HUES48 (cell line): ENCODE data around the gene RPTOR.
"Not testable (repeated sequence)": the region's sequence is repeated elsewhere in the genome, so short reads cannot be mapped to it uniquely, and the experiment has no call there.

ENCODE experiments used
- H3K27ac ChIP-seq: one replicate; pipeline ENCODE4 v1.7.0; 2013; ENCODE audit warnings: low read depth, low read length, inconsistent platforms
- H3K27me3 ChIP-seq: 2 replicates; pipeline ENCODE4 v1.6.1; 2013; ENCODE audit warnings: mild to moderate bottlenecking, low read length; ENCODE audit not compliant: control insufficient read depth, insufficient read depth
- H3K36me3 ChIP-seq: 2 replicates; pipeline ENCODE4 v1.6.1; 2013; ENCODE audit warnings: low read length; ENCODE audit not compliant: control insufficient read depth, insufficient read depth
- H3K4me1 ChIP-seq: 2 replicates; pipeline ENCODE4 v1.6.1; 2013; ENCODE audit warnings: mild to moderate bottlenecking, low read length; ENCODE audit not compliant: control insufficient read depth, insufficient read depth
- H3K4me3 ChIP-seq: 2 replicates; pipeline ENCODE4 v1.5.1; 2013; ENCODE audit warnings: mild to moderate bottlenecking, low read depth, low read length
- H3K9ac ChIP-seq: 2 replicates; pipeline ENCODE4 v1.6.1; 2013; ENCODE audit warnings: mild to moderate bottlenecking, low read depth, low read length, moderate library complexity
- H3K9me3 ChIP-seq: 2 replicates; pipeline ENCODE4 v1.6.1; 2013; ENCODE audit warnings: low read length; ENCODE audit not compliant: control insufficient read depth, insufficient read depth

Gene RPTOR

DNA sequence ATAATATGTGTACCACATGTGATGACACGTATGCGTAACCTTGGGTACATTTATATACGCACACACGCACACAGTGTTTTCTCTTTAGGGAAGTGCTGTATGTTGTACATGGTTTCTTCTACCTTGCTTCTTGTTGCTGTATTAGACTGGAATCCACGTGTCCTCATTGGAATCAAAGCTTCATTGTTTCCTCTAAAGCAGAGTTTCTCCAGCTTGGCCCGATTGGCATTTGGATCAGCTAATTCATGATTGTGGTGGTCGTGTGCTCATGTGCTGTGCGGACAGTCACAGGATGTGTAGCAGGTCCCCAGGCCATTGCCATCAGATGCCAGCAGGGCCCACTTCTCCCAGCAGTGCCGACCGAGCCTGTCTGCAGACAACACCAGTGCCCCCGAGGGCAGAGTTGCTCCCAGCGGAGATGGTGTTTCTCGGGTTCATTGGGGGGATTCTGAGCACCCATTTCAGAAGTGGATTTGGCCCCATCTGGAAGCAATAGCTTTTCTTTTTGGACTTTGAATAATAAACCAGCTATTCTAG, 148.4 kb downstream of the RPTOR start:
- no peak overlapping the region for H3K4me3 ChIP-seq
- H3K36me3 ChIP-seq: no peaks in the 10 kb centered on the region
- H3K9ac ChIP-seq: no peak overlapping the region
- no peak overlapping the region for H3K27ac ChIP-seq
- H3K27me3 ChIP-seq: no peaks in the 10 kb centered on the region
- no peaks in the 10 kb centered on the region for H3K9me3 ChIP-seq
- H3K4me1 ChIP-seq: peaks cover 19% of the 10 kb centered on the region

DNA sequence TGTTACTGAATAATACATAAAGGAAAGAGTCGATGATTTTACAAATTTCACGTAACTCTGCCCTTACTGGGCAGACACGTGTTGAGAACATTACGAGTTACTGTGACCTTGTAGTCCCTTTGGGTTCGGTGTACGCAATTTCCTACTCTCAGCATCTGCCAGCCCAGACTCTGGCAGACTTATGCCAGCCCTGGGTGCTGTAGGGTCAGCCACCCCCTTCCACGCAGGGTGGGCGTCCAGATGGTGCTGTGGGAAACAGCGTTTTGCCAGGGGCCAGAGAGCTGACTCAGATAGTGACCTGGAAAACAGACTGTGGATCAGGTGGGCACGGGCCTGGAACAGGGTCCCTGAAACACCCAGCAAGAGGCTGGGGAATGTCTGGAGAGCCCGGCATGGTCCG, 148.9 kb downstream of the RPTOR start:
- no peaks in the 10 kb centered on the region for H3K9me3 ChIP-seq
- no peaks in the 10 kb centered on the region for H3K36me3 ChIP-seq
- no peak overlapping the region for H3K27ac ChIP-seq
- H3K4me1 ChIP-seq: peaks cover 22% of the 10 kb centered on the region
- H3K4me3 ChIP-seq: no peak overlapping the region
- H3K9ac ChIP-seq: no peak overlapping the region
- no peaks in the 10 kb centered on the region for H3K27me3 ChIP-seq

DNA sequence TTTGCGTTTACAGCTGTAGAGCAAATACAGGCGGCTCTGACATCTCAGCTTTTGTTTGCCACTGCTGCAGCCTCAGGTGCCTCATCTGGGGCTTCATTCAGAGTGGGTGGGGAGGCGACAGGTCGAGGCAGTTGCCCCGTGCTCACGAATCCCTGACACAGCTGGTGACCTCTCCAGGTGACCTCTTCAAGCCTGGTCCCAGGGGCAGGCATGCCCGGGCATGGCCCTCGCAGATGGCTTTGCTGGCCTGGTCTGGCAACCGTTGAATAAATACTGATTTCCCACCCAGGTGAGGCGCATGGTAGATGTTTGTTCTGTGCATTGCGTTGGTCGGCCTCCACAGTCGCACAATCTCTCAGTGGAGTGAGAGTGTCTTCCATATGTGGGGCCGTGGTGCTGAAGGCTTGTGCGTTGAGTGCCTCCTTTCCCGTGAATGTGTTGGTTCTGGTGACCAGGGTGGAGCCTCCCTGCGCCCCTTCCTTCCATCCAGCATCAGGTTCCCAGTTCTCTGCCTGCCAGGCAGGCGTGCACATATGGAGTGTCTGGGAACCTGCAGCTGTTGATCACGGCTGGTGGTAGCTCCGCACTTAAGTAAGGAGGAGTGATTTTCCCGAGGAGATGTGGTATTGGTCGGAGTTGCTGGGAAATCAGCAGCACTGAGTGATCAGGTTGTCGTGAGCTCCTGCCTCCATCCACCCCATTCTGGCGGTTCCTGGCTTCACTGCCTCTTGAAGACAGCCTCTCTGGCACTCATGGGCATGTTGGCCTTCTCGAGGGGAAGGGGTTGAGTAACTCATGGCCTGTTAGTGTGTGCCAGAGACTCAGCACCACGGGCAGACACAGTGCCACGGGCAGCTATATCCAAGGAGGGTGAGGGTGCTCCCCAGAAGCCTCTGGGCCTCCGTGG, 149.7 kb downstream of the RPTOR start:
- Histone ChIP-seq H3K4me3 (no peak overlapping the region), H3K27me3 (no peaks in the 10 kb centered on the region), H3K27ac (no peak overlapping the region), H3K36me3 (no peaks in the 10 kb centered on the region), H3K4me1 (peaks cover 18% of the 10 kb centered on the region), H3K9ac (no peak overlapping the region), H3K9me3 (no peaks in the 10 kb centered on the region)

DNA sequence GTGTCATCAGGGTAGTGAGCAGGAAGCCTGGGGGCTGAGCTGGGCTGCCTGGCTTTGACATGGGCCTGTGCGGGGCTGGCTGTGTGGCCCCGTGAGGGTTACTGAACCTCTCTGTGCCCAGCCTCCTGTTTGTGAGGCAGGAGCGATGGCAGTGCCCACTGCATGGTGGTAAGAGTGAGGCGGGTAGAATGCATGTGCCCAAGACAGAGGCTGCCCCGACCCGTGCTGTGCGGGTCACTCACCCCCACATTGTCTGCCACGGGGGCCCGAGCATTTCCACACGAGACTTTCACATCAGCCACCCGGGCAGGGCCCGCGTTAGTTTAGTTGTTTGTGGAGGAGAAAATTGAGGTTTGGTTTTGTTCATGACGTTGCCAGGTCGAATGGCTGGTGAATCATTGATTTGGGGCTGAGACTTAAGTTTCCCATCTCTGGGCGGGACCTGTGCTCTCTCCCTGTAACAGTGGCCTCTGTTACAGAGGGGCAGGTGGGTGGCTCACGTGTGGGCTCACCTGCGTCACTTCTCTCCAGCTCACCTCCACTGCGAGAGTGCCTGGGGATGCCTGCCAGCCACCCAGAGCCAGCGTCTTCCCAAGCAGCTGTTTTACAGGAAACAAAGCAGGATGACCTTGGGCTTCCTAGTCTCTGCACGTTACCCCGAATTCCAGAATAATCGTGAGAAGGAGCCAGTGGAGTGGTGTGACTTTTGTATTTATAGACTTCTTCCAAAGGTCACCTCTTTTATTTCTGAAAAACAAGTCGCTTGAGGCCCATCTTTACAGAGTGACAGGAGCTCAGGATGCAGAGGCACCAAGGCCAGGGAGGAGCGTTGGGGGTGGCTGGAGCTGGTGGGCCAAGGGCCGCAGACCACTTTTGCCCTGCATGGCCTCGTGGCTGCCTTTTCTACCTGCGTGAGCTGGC, 150.6 kb downstream of the RPTOR start:
- H3K9me3 ChIP-seq: no peaks in the 10 kb centered on the region
- no peak overlapping the region for H3K27ac ChIP-seq
- H3K9ac ChIP-seq: no peak overlapping the region
- H3K27me3 ChIP-seq: no peaks in the 10 kb centered on the region
- peaks cover 17% of the 10 kb centered on the region for H3K4me1 ChIP-seq
- H3K36me3 ChIP-seq: no peaks in the 10 kb centered on the region
- no peak overlapping the region for H3K4me3 ChIP-seq

DNA sequence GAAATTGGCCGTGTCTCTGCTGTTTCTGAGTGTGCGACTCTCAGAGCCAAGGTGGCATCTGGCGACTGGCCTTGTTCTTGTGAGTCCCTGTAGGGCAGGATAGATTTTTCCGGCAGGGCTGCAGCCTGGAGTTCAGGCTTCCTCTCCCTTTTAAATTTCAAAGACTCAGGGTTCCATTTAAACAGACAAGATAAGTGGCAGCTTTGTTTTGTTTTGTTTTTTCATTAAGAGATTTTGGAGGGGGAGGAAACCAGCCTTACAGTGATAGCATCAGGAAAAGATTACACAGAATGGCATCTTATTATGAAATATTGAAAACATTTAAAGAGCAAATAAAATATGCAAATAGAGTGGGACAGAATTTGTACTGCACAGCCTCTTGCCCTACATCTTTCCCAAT, 151.3 kb downstream of the RPTOR start:
- Histone ChIP-seq H3K4me1 (peaks cover 17% of the 10 kb centered on the region), H3K27me3 (no peaks in the 10 kb centered on the region), H3K4me3 (no peak overlapping the region), H3K9ac (no peak overlapping the region), H3K9me3 (no peaks in the 10 kb centered on the region), H3K27ac (no peak overlapping the region), H3K36me3 (no peaks in the 10 kb centered on the region)

DNA sequence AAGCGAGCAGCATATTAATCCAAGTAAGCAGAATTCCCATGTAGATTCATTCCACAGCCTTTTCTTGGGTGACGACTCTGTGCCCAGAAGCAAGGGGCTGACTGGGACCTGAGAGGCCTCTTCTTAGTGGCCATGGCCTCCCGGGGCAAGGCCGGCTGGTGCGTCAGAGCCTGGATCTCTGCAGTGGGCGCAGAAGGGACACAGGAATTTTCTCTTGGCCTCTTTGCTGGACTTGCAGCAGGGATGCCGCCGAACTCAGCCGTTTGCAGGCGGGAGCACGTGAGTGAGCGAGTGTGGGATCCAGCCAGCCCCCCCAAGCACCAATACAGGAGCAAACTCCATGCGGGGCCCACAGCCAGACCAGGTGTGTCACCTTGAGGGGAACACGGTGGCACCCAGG, 151.8 kb downstream of the RPTOR start:
- Histone ChIP-seq H3K27me3 (no peaks in the 10 kb centered on the region), H3K27ac (no peak overlapping the region), H3K4me3 (no peak overlapping the region), H3K9me3 (no peaks in the 10 kb centered on the region), H3K9ac (no peak overlapping the region), H3K4me1 (peaks cover 17% of the 10 kb centered on the region), H3K36me3 (no peaks in the 10 kb centered on the region)

DNA sequence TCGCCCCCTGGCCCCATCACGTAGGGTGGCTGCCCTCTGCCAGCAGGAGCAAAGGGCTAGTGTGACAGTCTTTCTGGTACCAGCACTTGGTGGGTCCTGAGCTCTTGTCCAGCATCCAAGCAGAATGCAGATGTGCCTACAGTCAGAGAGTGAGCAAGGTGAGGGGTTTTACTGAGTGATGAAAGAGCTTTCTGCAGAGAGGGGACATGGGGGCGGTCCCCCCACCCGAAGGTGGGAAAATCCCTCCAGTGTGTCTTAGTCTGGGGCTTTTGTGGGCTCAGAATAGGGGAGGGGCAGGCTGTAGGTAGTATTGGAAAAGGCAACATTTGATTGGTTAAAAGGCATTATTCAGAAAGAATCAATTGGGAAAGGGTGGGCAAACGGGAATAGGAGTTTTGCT, 152.3 kb downstream of the RPTOR start:
- H3K9ac ChIP-seq: no peak overlapping the region
- no peak overlapping the region for H3K27ac ChIP-seq
- H3K4me1 ChIP-seq: peaks cover 17% of the 10 kb centered on the region
- H3K36me3 ChIP-seq: no peaks in the 10 kb centered on the region
- no peak overlapping the region for H3K4me3 ChIP-seq
- no peaks in the 10 kb centered on the region for H3K27me3 ChIP-seq
- no peaks in the 10 kb centered on the region for H3K9me3 ChIP-seq

DNA sequence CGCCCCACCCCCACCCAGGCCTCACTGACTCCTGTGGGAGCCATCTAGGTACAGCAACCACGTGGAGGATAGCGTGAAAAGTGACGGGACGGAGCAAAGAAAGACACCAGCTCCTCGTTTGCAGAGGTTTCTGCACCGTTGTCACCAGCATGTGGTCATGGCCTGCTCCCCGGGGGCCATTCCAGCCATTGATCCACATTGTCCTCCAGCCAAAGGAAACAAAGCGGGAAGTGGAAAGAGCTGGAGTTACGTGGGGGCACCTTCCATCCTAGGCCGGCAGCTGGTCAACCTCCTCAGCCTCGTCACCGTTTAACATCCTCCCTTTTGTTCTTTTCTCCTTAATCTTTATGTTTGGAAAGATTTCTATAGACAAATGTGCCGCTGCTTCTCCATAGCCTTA, 153.7 kb downstream of the RPTOR start:
- H3K4me1 ChIP-seq: peaks cover 18% of the 10 kb centered on the region

DNA sequence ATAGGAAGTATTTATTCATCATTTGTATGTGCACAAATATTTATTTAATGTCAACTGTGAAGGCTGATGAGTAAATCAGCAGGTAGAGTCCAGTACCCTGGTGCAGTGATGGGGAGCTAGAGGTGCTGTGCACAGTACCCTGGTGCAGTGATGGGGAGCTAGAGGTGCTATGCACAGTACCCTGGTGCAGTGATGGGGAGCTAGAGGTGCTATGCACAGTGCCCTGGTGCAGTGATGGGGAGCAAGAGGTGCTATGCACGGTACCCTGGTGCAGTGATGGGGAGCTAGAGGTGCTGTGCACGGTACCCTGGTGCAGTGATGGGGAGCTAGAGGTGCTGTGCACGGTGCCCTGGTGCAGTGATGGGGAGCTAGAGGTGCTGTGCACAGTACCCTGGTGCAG, 154.6 kb downstream of the RPTOR start:
- not testable (repeated sequence) for H3K27me3 ChIP-seq, H3K36me3 ChIP-seq, H3K9me3 ChIP-seq, H3K9ac ChIP-seq, H3K4me3 ChIP-seq, H3K27ac ChIP-seq
- H3K4me1 ChIP-seq: peaks cover 12% of the 10 kb centered on the region; the same call in 1 of the 2 replicates

More for the DNA sequence above, 153.7 kb downstream of the RPTOR start:
- no peak overlapping the region for H3K27ac ChIP-seq
- H3K36me3 ChIP-seq: no peaks in the 10 kb centered on the region
- no peaks in the 10 kb centered on the region for H3K27me3 ChIP-seq
- no peaks in the 10 kb centered on the region for H3K9me3 ChIP-seq
- no peak overlapping the region for H3K9ac ChIP-seq
- no peak overlapping the region for H3K4me3 ChIP-seq

DNA sequence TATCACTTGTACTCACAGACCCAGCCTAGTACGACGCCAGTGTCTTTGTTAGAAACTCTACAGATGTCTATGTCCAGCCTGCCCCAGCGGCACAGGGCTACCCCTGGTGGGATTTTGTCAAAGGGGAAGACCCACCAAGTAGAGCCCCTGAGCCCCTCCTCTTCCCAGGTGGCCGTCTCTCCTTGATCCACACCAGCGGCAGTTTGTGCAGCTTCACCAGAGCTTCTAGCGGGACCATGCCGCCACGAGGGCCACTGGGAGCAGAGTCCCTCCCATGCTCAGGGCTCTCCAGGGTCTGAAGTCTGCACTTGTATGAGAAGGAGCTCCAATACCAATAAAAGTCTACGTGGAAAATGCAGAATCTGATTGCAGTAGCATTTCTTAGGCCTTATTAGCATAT, 157.1 kb downstream of the RPTOR start:
- peaks cover 15% of the 10 kb centered on the region for H3K4me1 ChIP-seq
- no peaks in the 10 kb centered on the region for H3K27me3 ChIP-seq
- no peaks in the 10 kb centered on the region for H3K36me3 ChIP-seq
- no peak overlapping the region for H3K27ac ChIP-seq
- no peak overlapping the region for H3K4me3 ChIP-seq
- H3K9ac ChIP-seq: no peak overlapping the region
- no peaks in the 10 kb centered on the region for H3K9me3 ChIP-seq
